Neural crest cell (in vitro differentiated cells): Measurements from ENCODE around the gene SHFL. TPM values are rescaled to one million over a fixed set of nuclear protein-coding genes. Genes with fewer than 3 reads are reported as not detected.

ENCODE experiments used
- DNase-seq: peaks from one replicate; pipeline ENCODE4 v3.0.0; 2021; ENCODE audit warnings: low read depth, mixed read lengths, low spot score
- H3K27ac Mint-ChIP-seq: one replicate; pipeline ENCODE4 v1.8.0; 2021; ENCODE audit warnings: mild to moderate bottlenecking, mixed read lengths; ENCODE audit not compliant: unreplicated experiment
- H3K27me3 Mint-ChIP-seq: 2 replicates; pipeline ENCODE4 v1.8.0; 2021; ENCODE audit warnings: low read depth, mild to moderate bottlenecking, mixed read lengths
- H3K36me3 Mint-ChIP-seq: 2 replicates; pipeline ENCODE4 v1.8.0; 2021; ENCODE audit warnings: low read depth, mild to moderate bottlenecking, mixed read lengths
- H3K4me1 Mint-ChIP-seq: 2 replicates; pipeline ENCODE4 v1.8.0; 2021; ENCODE audit warnings: mixed read lengths
- H3K4me3 Mint-ChIP-seq: one replicate; pipeline ENCODE4 v1.8.0; 2021; ENCODE audit warnings: mild to moderate bottlenecking, mixed read lengths
- H3K9me3 Mint-ChIP-seq: 2 replicates; pipeline ENCODE4 v1.8.0; 2021; ENCODE audit warnings: mixed read lengths
- CTCF ChIP-seq: fragments of 200-600 bp; sonication (generic); conservative IDR thresholded peaks from 2 replicates; pipeline ENCODE4 v1.5.0; 2021; ENCODE audit warnings: antibody characterized with exemption, mild to moderate bottlenecking
- total RNA-seq: library from RNA; stranded (reverse); gene quantifications from 2 replicates; pipeline ENCODE4 v1.2.1, GENCODE V29; 2021

SHFL gene
- total RNA-seq, 1 donor from 2014 or later, result 0.89 TPM

GRCh38 chr19:10100163-10100785, 14.2 kb downstream of the SHFL start:
- H3K4me1 Mint-ChIP-seq, result peaks cover 4% of the 10 kb centered on the region

DNA sequence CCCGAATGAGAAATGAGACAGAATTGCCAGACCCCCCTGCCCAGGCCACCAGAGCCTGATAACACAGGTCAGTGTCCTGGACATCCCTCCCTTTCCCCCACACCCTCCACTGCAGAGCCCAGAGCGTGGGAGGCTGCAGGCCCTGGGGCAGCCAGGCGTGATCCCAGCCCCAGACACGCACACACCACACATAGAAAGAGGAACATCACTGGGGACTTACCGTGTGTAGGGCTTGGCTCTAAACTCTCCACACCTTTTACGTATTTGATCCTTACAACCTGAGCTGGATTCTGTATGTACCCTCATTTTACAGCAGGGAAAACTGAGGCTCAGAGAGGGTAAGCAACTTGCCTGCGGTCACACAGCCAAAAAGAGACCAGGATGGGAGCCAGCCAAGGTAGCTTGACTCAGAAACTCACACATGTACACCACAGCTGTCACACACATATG, 16.7 kb downstream of the SHFL start:
- H3K4me1 Mint-ChIP-seq, result peaks cover 13% of the 10 kb centered on the region
- peaks cover 4% of the 10 kb centered on the region for H3K36me3 Mint-ChIP-seq

More at GRCh38 chr19:10100163-10100785, 14.2 kb downstream of the SHFL start:
- Mint-ChIP-seq H3K36me3 (no peaks in the 10 kb centered on the region), H3K27ac (no peak overlapping the region), H3K27me3 (peaks cover 18% of the 10 kb centered on the region), H3K4me3 (no peak overlapping the region), H3K9me3 (no peaks in the 10 kb centered on the region)
- DNase-seq, result no peak
- no peak for TF ChIP-seq CTCF

GRCh38 chr19:10104130-10104513, 18.0 kb downstream of the SHFL start:
- Mint-ChIP-seq H3K4me3 (peak overlapping the region; percentile 33), H3K9me3 (no peaks in the 10 kb centered on the region), H3K27me3 (peaks cover 8% of the 10 kb centered on the region), H3K27ac (no peak overlapping the region), H3K4me1 (peaks cover 9% of the 10 kb centered on the region), H3K36me3 (peaks cover 5% of the 10 kb centered on the region)
- no peak for TF ChIP-seq CTCF
- DNase-seq, result no peak

More for the DNA sequence above, 16.7 kb downstream of the SHFL start:
- DNase-seq, result no peak
- no peak overlapping the region for H3K4me3 Mint-ChIP-seq
- no peak overlapping the region for H3K27ac Mint-ChIP-seq
- peaks cover 12% of the 10 kb centered on the region for H3K27me3 Mint-ChIP-seq
- no peaks in the 10 kb centered on the region for H3K9me3 Mint-ChIP-seq
- no peak for TF ChIP-seq CTCF

DNA sequence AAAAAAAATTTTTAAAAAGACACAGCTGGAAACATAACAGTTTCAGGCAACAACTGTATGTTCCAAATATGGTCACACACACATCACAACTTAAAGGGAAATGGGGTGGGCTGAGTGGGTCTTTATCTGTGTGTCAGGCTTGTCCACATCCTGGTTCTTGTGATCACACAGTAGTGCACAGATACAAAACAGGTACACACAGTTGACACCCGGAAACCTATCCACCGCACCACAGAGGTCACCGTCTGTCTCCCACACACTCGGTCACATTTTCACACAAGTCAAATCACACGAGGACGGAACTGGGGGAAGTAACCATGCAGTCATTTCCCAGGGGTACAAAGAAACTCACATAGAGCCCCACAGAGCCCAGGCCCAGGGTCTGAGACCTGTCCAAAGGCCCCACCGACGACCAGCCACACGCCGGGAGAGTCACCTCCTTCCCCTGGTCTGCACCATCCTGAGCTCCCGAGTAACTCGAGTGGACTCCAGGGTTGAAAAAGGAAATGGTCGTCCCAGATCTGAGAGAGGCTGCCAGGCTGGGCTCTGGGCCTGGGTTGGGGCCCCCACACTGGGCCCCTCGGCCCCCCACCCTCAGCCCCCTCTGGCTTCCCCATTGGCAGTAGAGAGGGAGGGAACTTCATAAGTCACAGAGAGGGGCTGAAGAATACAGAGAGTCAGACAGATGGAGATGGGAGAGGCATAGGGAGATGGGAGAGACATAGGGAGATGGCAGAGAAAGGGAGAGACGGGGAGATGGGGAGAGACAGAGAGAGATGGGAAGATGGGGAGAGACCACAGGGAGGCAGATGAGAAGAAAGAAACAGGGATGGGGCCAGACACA, 18.8 kb downstream of the SHFL start:
- Mint-ChIP-seq H3K4me1 (peaks cover 9% of the 10 kb centered on the region), H3K27ac (peak overlapping the region; percentile 92), H3K27me3 (peaks cover 2% of the 10 kb centered on the region), H3K36me3 (peaks cover 9% of the 10 kb centered on the region), H3K9me3 (no peaks in the 10 kb centered on the region), H3K4me3 (peak overlapping the region; percentile 91)
- DNase-seq, result no peak
- no peak for TF ChIP-seq CTCF

DNA sequence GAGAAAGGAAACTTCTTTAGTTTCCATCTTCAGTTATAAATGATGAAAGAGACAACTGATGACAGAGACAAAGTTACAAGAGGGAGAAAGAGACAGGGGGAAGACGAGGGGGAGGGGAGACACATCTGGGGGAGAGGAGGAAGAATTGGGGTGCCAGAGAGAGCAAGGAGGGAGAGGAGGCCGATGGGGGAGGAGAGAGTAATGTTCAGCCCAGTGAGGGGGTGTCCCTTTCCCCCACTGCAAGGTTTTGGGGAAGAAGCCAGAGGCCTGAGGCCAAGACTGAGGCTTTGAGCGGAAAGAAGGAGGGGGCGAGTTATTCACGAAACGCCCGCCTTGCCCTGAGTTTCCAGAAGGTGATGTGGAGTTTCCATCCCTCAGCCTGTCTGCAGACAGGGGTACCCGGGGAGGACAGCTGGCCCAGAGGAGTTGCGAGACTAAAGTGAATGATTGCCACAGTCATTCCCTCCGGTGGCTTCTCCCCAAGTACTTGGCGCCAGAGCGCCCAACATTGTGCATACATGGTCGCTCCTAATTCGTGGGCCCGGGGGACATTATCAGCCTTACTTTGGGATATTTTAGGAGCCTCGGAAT, 19.5 kb downstream of the SHFL start:
- H3K27ac Mint-ChIP-seq, result no peak overlapping the region
- H3K4me1 Mint-ChIP-seq, result peaks cover 9% of the 10 kb centered on the region
- H3K9me3 Mint-ChIP-seq, result no peaks in the 10 kb centered on the region
- DNase-seq, result no peak
- H3K36me3 Mint-ChIP-seq, result peaks cover 9% of the 10 kb centered on the region
- no peak for TF ChIP-seq CTCF
- no peaks in the 10 kb centered on the region for H3K27me3 Mint-ChIP-seq
- H3K4me3 Mint-ChIP-seq, result peak overlapping the region; percentile 91
